Iris pigment epithelial cell (primary cell): ENCODE measurements around the gene SLC16A5.
"Not testable (repeated sequence)": the region's sequence is repeated elsewhere in the genome, so short reads cannot be mapped to it uniquely, and the experiment has no call there.

ENCODE experiments used
- DNase-seq: peaks from one replicate; pipeline ENCODE4 v3.0.0-alpha.2; 2011; ENCODE audit warnings: low read depth

SLC16A5 gene

GRCh38 chr17:75111777-75112335, 24.1 kb downstream of the SLC16A5 start:
- no peak for DNase-seq

- DNase-seq, result peak; percentile 85
These were observed 26.2 kb downstream of the SLC16A5 start for GRCh38 chr17:75113798-75114551.

GRCh38 chr17:75114552-75115314, 27.0 kb downstream of the SLC16A5 start:
- DNase-seq, result no peak

- no peak for DNase-seq
These were observed 27.8 kb downstream of the SLC16A5 start for GRCh38 chr17:75115555-75115954.

- DNase-seq, result no peak
These were observed 29.0 kb downstream of the SLC16A5 start for GRCh38 chr17:75116737-75117136.

- no peak for DNase-seq
These were observed 30.6 kb downstream of the SLC16A5 start for GRCh38 chr17:75118307-75118706.

- peak; percentile 67 for DNase-seq
These were observed 36.5 kb downstream of the SLC16A5 start for GRCh38 chr17:75124041-75124818.

GRCh38 chr17:75124819-75125162, 37.0 kb downstream of the SLC16A5 start:
- no peak for DNase-seq

- DNase-seq, result no peak
These were observed 38.2 kb downstream of the SLC16A5 start for GRCh38 chr17:75125984-75126383.

GRCh38 chr17:75126954-75127353, 39.2 kb downstream of the SLC16A5 start:
- no peak for DNase-seq

GRCh38 chr17:75127936-75128335, 40.2 kb downstream of the SLC16A5 start:
- DNase-seq, result not testable (repeated sequence)

GRCh38 chr17:75128694-75129505, 41.1 kb downstream of the SLC16A5 start:
- no peak for DNase-seq

GRCh38 chr17:75129576-75129975, 41.8 kb downstream of the SLC16A5 start:
- no peak for DNase-seq

GRCh38 chr17:75130059-75130631, 42.4 kb downstream of the SLC16A5 start:
- no peak for DNase-seq

GRCh38 chr17:75130632-75131277, 43.0 kb downstream of the SLC16A5 start:
- peak; percentile 67 for DNase-seq

GRCh38 chr17:75131278-75132017, 43.7 kb downstream of the SLC16A5 start, which contains the start of gene NT5C:
TSS of gene NT5C (minus strand) at chr17:75131742. CDS start at chr17:75131707, 35 bp downstream.
- peak; percentile 74 for DNase-seq

- not testable (repeated sequence) for DNase-seq
These were observed 44.6 kb downstream of the SLC16A5 start for GRCh38 chr17:75132018-75133000.

- no peak for DNase-seq
These were observed 45.2 kb downstream of the SLC16A5 start for GRCh38 chr17:75133001-75133400.
